Measurements from ENCODE around the gene TMEM151A. TPM values are rescaled to one million over a fixed set of nuclear protein-coding genes. Genes with fewer than 3 reads are reported as not detected.
A peak's percentile ranks its signal among the peaks of the same experiment; 100 is the strongest.

Gene TMEM151A
- 0.10 and 0.12 TPM in 2 replicates for polyA plus RNA-seq (2013)

GRCh38 chr11:66291706-66292542 is at the start of gene TMEM151A:
TSS of gene TMEM151A (plus strand) at chr11:66291894. CDS start at chr11:66292014, 120 bp downstream.
- H3K36me3 ChIP-seq (ENCODE audit: control insufficient read depth in 1 of 2, insufficient read depth in 2 of 2, low read length in 2 of 2) = peaks cover 0 to 8% of the 10 kb centered on the region in 2 experiments
- no peak within 1 kb of the TSS for H4K12ac ChIP-seq (ENCODE audit: low read depth, low read length)
- H3K9me3 ChIP-seq (ENCODE audit: insufficient read depth, low read depth, low read length) = peaks cover 6% of the 10 kb centered on the region
- DNase-seq = no peak
- H2BK5ac ChIP-seq (ENCODE audit: low read depth, low read length, poor library complexity) = no peak within 1 kb of the TSS
- H3K14ac ChIP-seq (ENCODE audit: low read length) = no peak within 1 kb of the TSS
- H3K4me3 ChIP-seq (ENCODE audit: low read depth, low read length) = no peak within 1 kb of the TSS
- no CpG with 5 or more reads among the region's 95 CpGs for WGBS (ENCODE audit: extremely low coverage, insufficient coverage, insufficient read length)
- H3K27me3 ChIP-seq (ENCODE audit: insufficient read depth, low read length) = peaks cover 20% of the 10 kb centered on the region
- H3K9ac ChIP-seq (ENCODE audit: low read length) = no peak within 1 kb of the TSS
- H3K79me1 ChIP-seq (ENCODE audit: low read length) = peaks cover 8% of the 10 kb centered on the region
- H2BK12ac ChIP-seq (ENCODE audit: low read length) = no peak within 1 kb of the TSS
- no peak within 1 kb of the TSS for H2BK120ac ChIP-seq (ENCODE audit: insufficient read depth, low read length, poor library complexity)
- H4K91ac ChIP-seq (ENCODE audit: low read depth, low read length) = no peak within 1 kb of the TSS
- H4K8ac ChIP-seq (ENCODE audit: low read depth, low read length) = no peak within 1 kb of the TSS
- no peak within 1 kb of the TSS for H3K27ac ChIP-seq (ENCODE audit: low read depth, low read length)
- no peak within 1 kb of the TSS for H3K23ac ChIP-seq (ENCODE audit: low read length)
- H3K4me2 ChIP-seq (ENCODE audit: low read length) = peak within 1 kb of the TSS; percentile 53
- peaks cover 12 to 15% of the 10 kb centered on the region in 2 experiments for H3K4me1 ChIP-seq (ENCODE audit: control insufficient read depth in 1 of 2, insufficient read depth in 2 of 2, low read length in 2 of 2)
- H3K4ac ChIP-seq (ENCODE audit: low read depth, low read length) = no peak within 1 kb of the TSS
- peaks cover 10% of the 10 kb centered on the region for H3K79me2 ChIP-seq (ENCODE audit: control insufficient read depth, insufficient read depth, low read length, poor library complexity)
- H2AK5ac ChIP-seq (ENCODE audit: low read length) = no peak within 1 kb of the TSS
- H3K18ac ChIP-seq (ENCODE audit: low read length) = no peak within 1 kb of the TSS
- H2AFZ ChIP-seq (ENCODE audit: insufficient read depth, low read length, poor library complexity) = no peak within 1 kb of the TSS

GRCh38 chr11:66242095-66242765 is 49.5 kb upstream of the TMEM151A start:
- Histone ChIP-seq H3K79me2 (ENCODE audit: control insufficient read depth, insufficient read depth, low read length, poor library complexity) (no peaks in the 10 kb centered on the region), H2BK120ac (ENCODE audit: insufficient read depth, low read length, poor library complexity) (no peak overlapping the region), H2BK5ac (ENCODE audit: low read depth, low read length, poor library complexity) (no peak overlapping the region), H2AK5ac (ENCODE audit: low read length) (no peak overlapping the region), H4K12ac (ENCODE audit: low read depth, low read length) (no peak overlapping the region), H3K9ac (ENCODE audit: low read length) (no peak overlapping the region), H4K8ac (ENCODE audit: low read depth, low read length) (no peak overlapping the region), H2BK12ac (ENCODE audit: low read length) (no peak overlapping the region), H3K9me3 (ENCODE audit: insufficient read depth, low read depth, low read length) (peaks cover 2% of the 10 kb centered on the region), H3K27ac (ENCODE audit: low read depth, low read length) (no peak overlapping the region), H3K23ac (ENCODE audit: low read length) (no peak overlapping the region), H3K14ac (ENCODE audit: low read length) (no peak overlapping the region), H3K4ac (ENCODE audit: low read depth, low read length) (no peak overlapping the region), H3K36me3 (ENCODE audit: control insufficient read depth in 1 of 2, insufficient read depth in 2 of 2, low read length in 2 of 2) (peaks cover 58 to 82% of the 10 kb centered on the region in 2 experiments), H3K4me2 (ENCODE audit: low read length) (no peak overlapping the region), H3K18ac (ENCODE audit: low read length) (no peak overlapping the region), H3K79me1 (ENCODE audit: low read length) (no peaks in the 10 kb centered on the region), H3K27me3 (ENCODE audit: insufficient read depth, low read length) (no peaks in the 10 kb centered on the region), H2AFZ (ENCODE audit: insufficient read depth, low read length, poor library complexity) (no peak overlapping the region), H4K91ac (ENCODE audit: low read depth, low read length) (no peak overlapping the region), H3K4me3 (ENCODE audit: low read depth, low read length) (peak overlapping the region; percentile 4), H3K4me1 (ENCODE audit: control insufficient read depth in 1 of 2, insufficient read depth in 2 of 2, low read length in 2 of 2) (no peaks in the 10 kb centered on the region)
- DNase-seq = no peak
- no CpG with 5 or more reads among the region's 14 CpGs for WGBS (ENCODE audit: extremely low coverage, insufficient coverage, insufficient read length)

- H2AK5ac ChIP-seq (ENCODE audit: low read length) = no peak overlapping the region
- no peak overlapping the region for H2BK120ac ChIP-seq (ENCODE audit: insufficient read depth, low read length, poor library complexity)
These were observed 47.7 kb upstream of the TMEM151A start for GRCh38 chr11:66243782-66244535.

GRCh38 chr11:66247295-66247694 is 44.4 kb upstream of the TMEM151A start:
- H4K12ac ChIP-seq (ENCODE audit: low read depth, low read length) = no peak overlapping the region
- H3K4me3 ChIP-seq (ENCODE audit: low read depth, low read length) = no peak overlapping the region
- H3K9me3 ChIP-seq (ENCODE audit: insufficient read depth, low read depth, low read length) = no peaks in the 10 kb centered on the region
- no peak overlapping the region for H4K91ac ChIP-seq (ENCODE audit: low read depth, low read length)
- H3K4ac ChIP-seq (ENCODE audit: low read depth, low read length) = no peak overlapping the region
- H3K27me3 ChIP-seq (ENCODE audit: insufficient read depth, low read length) = no peaks in the 10 kb centered on the region
- peaks cover 42 to 57% of the 10 kb centered on the region in 2 experiments for H3K36me3 ChIP-seq (ENCODE audit: control insufficient read depth in 1 of 2, insufficient read depth in 2 of 2, low read length in 2 of 2)
- H2BK120ac ChIP-seq (ENCODE audit: insufficient read depth, low read length, poor library complexity) = no peak overlapping the region
- H2BK12ac ChIP-seq (ENCODE audit: low read length) = no peak overlapping the region
- no peak overlapping the region for H2AK5ac ChIP-seq (ENCODE audit: low read length)
- H3K9ac ChIP-seq (ENCODE audit: low read length) = no peak overlapping the region
- H3K27ac ChIP-seq (ENCODE audit: low read depth, low read length) = no peak overlapping the region
- no CpG with 5 or more reads among the region's 4 CpGs for WGBS (ENCODE audit: extremely low coverage, insufficient coverage, insufficient read length)
- peak; percentile 83 to 88 for DNase-seq
- H3K79me2 ChIP-seq (ENCODE audit: control insufficient read depth, insufficient read depth, low read length, poor library complexity) = no peaks in the 10 kb centered on the region
- H3K23ac ChIP-seq (ENCODE audit: low read length) = no peak overlapping the region
- no peak overlapping the region for H2AFZ ChIP-seq (ENCODE audit: insufficient read depth, low read length, poor library complexity)
- no peaks in the 10 kb centered on the region for H3K4me1 ChIP-seq (ENCODE audit: control insufficient read depth in 1 of 2, insufficient read depth in 2 of 2, low read length in 2 of 2)
- no peak overlapping the region for H4K8ac ChIP-seq (ENCODE audit: low read depth, low read length)
- no peak overlapping the region for H3K14ac ChIP-seq (ENCODE audit: low read length)
- no peak overlapping the region for H2BK5ac ChIP-seq (ENCODE audit: low read depth, low read length, poor library complexity)
- H3K4me2 ChIP-seq (ENCODE audit: low read length) = no peak overlapping the region
- no peak overlapping the region for H3K18ac ChIP-seq (ENCODE audit: low read length)
- no peaks in the 10 kb centered on the region for H3K79me1 ChIP-seq (ENCODE audit: low read length)

More at GRCh38 chr11:66243782-66244535, 47.7 kb upstream of the TMEM151A start:
- H3K36me3 ChIP-seq (ENCODE audit: control insufficient read depth in 1 of 2, insufficient read depth in 2 of 2, low read length in 2 of 2) = peaks cover 51 to 73% of the 10 kb centered on the region in 2 experiments
- no peaks in the 10 kb centered on the region for H3K4me1 ChIP-seq (ENCODE audit: control insufficient read depth in 1 of 2, insufficient read depth in 2 of 2, low read length in 2 of 2)
- H2AFZ ChIP-seq (ENCODE audit: insufficient read depth, low read length, poor library complexity) = no peak overlapping the region
- no peak overlapping the region for H4K91ac ChIP-seq (ENCODE audit: low read depth, low read length)
- no peak for DNase-seq
- no peak overlapping the region for H3K4me2 ChIP-seq (ENCODE audit: low read length)
- no peak overlapping the region for H2BK5ac ChIP-seq (ENCODE audit: low read depth, low read length, poor library complexity)
- WGBS (ENCODE audit: extremely low coverage, insufficient coverage, insufficient read length) = no CpG with 5 or more reads among the region's 13 CpGs
- H3K27ac ChIP-seq (ENCODE audit: low read depth, low read length) = no peak overlapping the region
- no peak overlapping the region for H3K4ac ChIP-seq (ENCODE audit: low read depth, low read length)
- H3K23ac ChIP-seq (ENCODE audit: low read length) = no peak overlapping the region
- H3K79me2 ChIP-seq (ENCODE audit: control insufficient read depth, insufficient read depth, low read length, poor library complexity) = no peaks in the 10 kb centered on the region
- H3K18ac ChIP-seq (ENCODE audit: low read length) = no peak overlapping the region
- H3K9ac ChIP-seq (ENCODE audit: low read length) = no peak overlapping the region
- H3K4me3 ChIP-seq (ENCODE audit: low read depth, low read length) = no peak overlapping the region
- H3K79me1 ChIP-seq (ENCODE audit: low read length) = no peaks in the 10 kb centered on the region
- peaks cover 2% of the 10 kb centered on the region for H3K9me3 ChIP-seq (ENCODE audit: insufficient read depth, low read depth, low read length)
- no peak overlapping the region for H4K12ac ChIP-seq (ENCODE audit: low read depth, low read length)
- H2BK12ac ChIP-seq (ENCODE audit: low read length) = no peak overlapping the region
- no peak overlapping the region for H4K8ac ChIP-seq (ENCODE audit: low read depth, low read length)
- no peaks in the 10 kb centered on the region for H3K27me3 ChIP-seq (ENCODE audit: insufficient read depth, low read length)
- H3K14ac ChIP-seq (ENCODE audit: low read length) = no peak overlapping the region

Measured in trophoblast cell (in vitro differentiated cells and primary cell).